ENCODE measurements around the gene CHURC1. TPM values are rescaled to one million over a fixed set of nuclear protein-coding genes. Genes with fewer than 3 reads are reported as not detected.

CHURC1 gene
- total RNA-seq, 1 experiment from 2014 or later: 52.6 TPM

- DNase-seq: peak; percentile 56 to 64
- H3K27me3 ChIP-seq (replicated peaks; ENCODE audit: control insufficient read depth, insufficient read depth, low read length): 0 out of 2 replicates have a peak, but pooled peaks cover 1% of the 10 kb centered on the region
Observed at GRCh38 chr14:64879635-64880220, 34.5 kb upstream of the CHURC1 start, which contains the start of gene SPTB. TSS of gene SPTB (minus strand) at chr14:64879907. CDS start at chr14:64823094, 56,813 bp downstream.

GRCh38 chr14:64880221-64881121, 33.8 kb upstream of the CHURC1 start:
- no peaks in the 10 kb centered on the region for H3K9me3 Mint-ChIP-seq (ENCODE audit: unreplicated experiment)
- Histone ChIP-seq H3K9me3 (no peaks in the 10 kb centered on the region), H3K4me1 (no peaks in the 10 kb centered on the region), H3K27me3 (replicated peaks; ENCODE audit: control insufficient read depth, insufficient read depth, low read length) (0 out of 2 replicates have a peak, but pooled peaks cover 1% of the 10 kb centered on the region), H3K36me3 (ENCODE audit: control insufficient read depth, insufficient read depth, low read length) (no peaks in the 10 kb centered on the region), H3K4me3 (ENCODE audit: low read depth, low read length) (peak overlapping the region; percentile 61)
- H3K27ac Mint-ChIP-seq (ENCODE audit: unreplicated experiment): no peak overlapping the region
- TF ChIP-seq CTCF (IDR thresholded peaks at IDR 0.05; ENCODE audit: insufficient read depth in 1 of 2, low read depth in 1 of 2, low read length in 1 of 2, severe bottlenecking in 1 of 2, unreplicated experiment in 1 of 2): peak in 1 of 2 experiments; percentile 11
- peaks cover 31% of the 10 kb centered on the region for H3K27me3 Mint-ChIP-seq (ENCODE audit: insufficient read depth, unreplicated experiment)
- intact Hi-C loops (cut with micrococcal nuclease; ENCODE audit: unreplicated experiment): loop anchor here (5.0 kb wide), 1 partner anchor 38 kb away; no protein-coding TSS in a partner anchor
- CTCF ChIA-PET: interaction anchor here (0.6 to 3.7 kb wide), 8 partner anchors 11 to 158 kb away, joined by 3 to 27 read pairs (median 4); no protein-coding TSS in a partner anchor
- POLR2A ChIA-PET: interaction anchor here (0.6 to 0.7 kb wide), 3 partner anchors 20 to 135 kb away, joined by 3 read pairs; no protein-coding TSS in a partner anchor
- DNase-seq: peak; percentile 51 to 70
- H3K4me3 Mint-ChIP-seq (ENCODE audit: unreplicated experiment): peak overlapping the region; percentile 82
- no TSS peak for BruUV-seq (replicated peaks)
- peaks cover 6% of the 10 kb centered on the region for H3K36me3 Mint-ChIP-seq (ENCODE audit: insufficient read depth, unreplicated experiment)
- no peaks in the 10 kb centered on the region for H3K4me1 Mint-ChIP-seq (ENCODE audit: low read depth, unreplicated experiment)

More at GRCh38 chr14:64879635-64880220, 34.5 kb upstream of the CHURC1 start, which contains the start of gene SPTB:
- peak within 1 kb of the TSS; percentile 82 for H3K4me3 Mint-ChIP-seq (ENCODE audit: unreplicated experiment)
- no peak for TF ChIP-seq CTCF (IDR thresholded peaks at IDR 0.05; ENCODE audit: insufficient read depth in 1 of 2, low read depth in 1 of 2, low read length in 1 of 2, severe bottlenecking in 1 of 2, unreplicated experiment in 1 of 2)
- H3K4me1 Mint-ChIP-seq (ENCODE audit: low read depth, unreplicated experiment): no peaks in the 10 kb centered on the region
- peaks cover 6% of the 10 kb centered on the region for H3K36me3 Mint-ChIP-seq (ENCODE audit: insufficient read depth, unreplicated experiment)
- H3K9me3 ChIP-seq: no peaks in the 10 kb centered on the region
- POLR2A ChIA-PET: interaction anchor here (0.6 kb wide), 2 partner anchors 21 to 136 kb away, joined by 3 read pairs; no protein-coding TSS in a partner anchor
- H3K36me3 ChIP-seq (ENCODE audit: control insufficient read depth, insufficient read depth, low read length): no peaks in the 10 kb centered on the region
- CTCF ChIA-PET: interaction anchor here (0.6 to 3.7 kb wide), 11 partner anchors 12 to 158 kb away, joined by 3 to 27 read pairs (median 4); no protein-coding TSS in a partner anchor
- no peaks in the 10 kb centered on the region for H3K9me3 Mint-ChIP-seq (ENCODE audit: unreplicated experiment)
- H3K4me1 ChIP-seq: no peaks in the 10 kb centered on the region
- intact Hi-C loops (cut with micrococcal nuclease; ENCODE audit: unreplicated experiment): loop anchor here (5.0 kb wide), 1 partner anchor 37 kb away; no protein-coding TSS in a partner anchor
- H3K27me3 Mint-ChIP-seq (ENCODE audit: insufficient read depth, unreplicated experiment): peaks cover 28% of the 10 kb centered on the region
- H3K27ac Mint-ChIP-seq (ENCODE audit: unreplicated experiment): no peak within 1 kb of the TSS
- no TSS peak for BruUV-seq (replicated peaks)
- peak within 1 kb of the TSS; percentile 61 for H3K4me3 ChIP-seq (ENCODE audit: low read depth, low read length)

GRCh38 chr14:64885559-64885958, 28.7 kb upstream of the CHURC1 start:
- 0 out of 2 replicates have a peak, but pooled peaks cover 1% of the 10 kb centered on the region for H3K27me3 ChIP-seq (replicated peaks; ENCODE audit: control insufficient read depth, insufficient read depth, low read length)

More at GRCh38 chr14:64885559-64885958, 28.7 kb upstream of the CHURC1 start:
- intact Hi-C loops (cut with micrococcal nuclease; ENCODE audit: unreplicated experiment): no loop called here
- no peak overlapping the region for H3K27ac Mint-ChIP-seq (ENCODE audit: unreplicated experiment)
- H3K36me3 Mint-ChIP-seq (ENCODE audit: insufficient read depth, unreplicated experiment): no peaks in the 10 kb centered on the region
- H3K9me3 Mint-ChIP-seq (ENCODE audit: unreplicated experiment): no peaks in the 10 kb centered on the region
- peaks cover 36% of the 10 kb centered on the region for H3K27me3 Mint-ChIP-seq (ENCODE audit: insufficient read depth, unreplicated experiment)
- ChIA-PET CTCF (no interaction called here), POLR2A (no interaction called here)
- H3K9me3 ChIP-seq: no peaks in the 10 kb centered on the region
- no peak for TF ChIP-seq CTCF (IDR thresholded peaks at IDR 0.05; ENCODE audit: insufficient read depth in 1 of 2, low read depth in 1 of 2, low read length in 1 of 2, severe bottlenecking in 1 of 2, unreplicated experiment in 1 of 2)
- no peaks in the 10 kb centered on the region for H3K36me3 ChIP-seq (ENCODE audit: control insufficient read depth, insufficient read depth, low read length)
- H3K4me1 Mint-ChIP-seq (ENCODE audit: low read depth, unreplicated experiment): no peaks in the 10 kb centered on the region
- no peaks in the 10 kb centered on the region for H3K4me1 ChIP-seq
- H3K4me3 Mint-ChIP-seq (ENCODE audit: unreplicated experiment): no peak overlapping the region
- no TSS peak for BruUV-seq (replicated peaks)
- H3K4me3 ChIP-seq (ENCODE audit: low read depth, low read length): no peak overlapping the region
- no peak for DNase-seq
